ENCODE data around the gene CNTRL. TPM values are rescaled to one million over a fixed set of nuclear protein-coding genes. Genes with fewer than 3 reads are reported as not detected.

Gene CNTRL
- total RNA-seq, 1 donor from 2014 or later = 8.5 TPM

DNA sequence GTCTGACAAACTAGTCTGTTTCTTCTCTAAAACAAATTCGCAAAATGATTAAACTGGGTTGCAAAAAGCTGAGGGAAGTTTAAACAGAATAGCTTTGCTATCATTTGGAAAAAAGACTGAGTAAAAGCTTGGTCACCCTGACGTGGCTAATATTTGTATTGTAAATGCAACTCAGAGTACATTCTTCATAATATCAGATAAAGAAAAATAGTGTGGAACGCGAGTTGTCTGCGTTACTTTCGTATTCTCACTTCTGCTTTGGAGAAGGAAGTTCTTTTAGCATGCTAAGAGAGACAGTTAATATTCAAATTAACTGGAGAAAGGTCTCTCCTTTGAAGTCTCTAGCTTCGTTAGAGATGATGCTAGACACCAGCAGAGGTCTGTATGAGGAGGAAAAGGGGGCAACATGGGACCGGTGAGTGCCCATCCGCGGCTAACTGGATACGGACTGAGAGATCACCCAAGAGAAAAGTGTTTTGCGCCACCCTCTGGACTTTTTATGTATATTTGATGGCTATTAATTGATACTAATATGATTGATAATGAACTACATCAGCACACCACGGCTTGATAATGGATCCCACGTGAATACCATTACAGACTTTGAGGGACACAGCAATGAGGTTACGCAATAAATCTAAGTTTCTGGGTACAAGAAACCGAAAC, 2.9 kb upstream of the CNTRL start:
- H3K36me3 ChIP-seq = no peaks in the 10 kb centered on the region
- peak overlapping the region; percentile 56 to 77 for H3K4me3 ChIP-seq
- H3K27me3 ChIP-seq = no peaks in the 10 kb centered on the region
- peak overlapping the region; percentile 94 to 98 for H3K27ac ChIP-seq
- DNase-seq (ENCODE audit: low spot score in 2 of 2) = no peak
- peaks cover 0 to 18% of the 10 kb centered on the region in 2 donors for H3K4me1 ChIP-seq
- TF ChIP-seq, protein P1, sequence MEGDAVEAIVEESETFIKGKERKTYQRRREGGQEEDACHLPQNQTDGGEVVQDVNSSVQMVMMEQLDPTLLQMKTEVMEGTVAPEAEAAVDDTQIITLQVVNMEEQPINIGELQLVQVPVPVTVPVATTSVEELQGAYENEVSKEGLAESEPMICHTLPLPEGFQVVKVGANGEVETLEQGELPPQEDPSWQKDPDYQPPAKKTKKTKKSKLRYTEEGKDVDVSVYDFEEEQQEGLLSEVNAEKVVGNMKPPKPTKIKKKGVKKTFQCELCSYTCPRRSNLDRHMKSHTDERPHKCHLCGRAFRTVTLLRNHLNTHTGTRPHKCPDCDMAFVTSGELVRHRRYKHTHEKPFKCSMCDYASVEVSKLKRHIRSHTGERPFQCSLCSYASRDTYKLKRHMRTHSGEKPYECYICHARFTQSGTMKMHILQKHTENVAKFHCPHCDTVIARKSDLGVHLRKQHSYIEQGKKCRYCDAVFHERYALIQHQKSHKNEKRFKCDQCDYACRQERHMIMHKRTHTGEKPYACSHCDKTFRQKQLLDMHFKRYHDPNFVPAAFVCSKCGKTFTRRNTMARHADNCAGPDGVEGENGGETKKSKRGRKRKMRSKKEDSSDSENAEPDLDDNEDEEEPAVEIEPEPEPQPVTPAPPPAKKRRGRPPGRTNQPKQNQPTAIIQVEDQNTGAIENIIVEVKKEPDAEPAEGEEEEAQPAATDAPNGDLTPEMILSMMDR (IDR thresholded peaks at IDR 0.05) = peak in 2 of 3 experiments; percentile 16 to 50
- H3K9me3 ChIP-seq = no peaks in the 10 kb centered on the region
- intact Hi-C loops (cut with DNase I) = loop anchor here (10.0 kb wide), 1 partner anchor 203 kb away; no protein-coding TSS in a partner anchor

DNA sequence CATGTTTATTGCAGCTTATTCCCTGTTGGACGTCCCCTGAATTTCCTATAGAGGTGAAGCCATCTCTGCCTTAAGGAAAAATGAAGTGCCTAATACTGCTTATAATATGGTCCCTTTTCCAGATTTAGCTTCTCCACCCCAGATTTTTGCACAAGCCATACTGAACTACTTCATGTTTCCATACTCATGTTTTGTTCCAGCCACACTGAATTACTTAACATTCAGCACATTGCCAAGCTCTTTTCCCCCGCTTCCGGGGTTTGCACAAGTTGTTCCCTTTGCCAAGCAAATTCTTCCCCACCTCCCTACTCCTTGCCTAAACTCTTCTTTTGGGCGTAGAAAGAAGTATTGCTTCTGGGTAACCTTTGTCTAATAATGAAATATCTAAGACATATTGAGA, 1.7 kb upstream of the CNTRL start:
- Histone ChIP-seq H3K4me1 (peaks cover 0 to 18% of the 10 kb centered on the region in 2 donors), H3K36me3 (no peaks in the 10 kb centered on the region), H3K27ac (peak overlapping the region; percentile 94 to 98), H3K9me3 (no peaks in the 10 kb centered on the region), H3K4me3 (peak overlapping the region; percentile 56 to 77), H3K27me3 (no peaks in the 10 kb centered on the region)
- peak in 1 of 2 donors; percentile 85 for DNase-seq (ENCODE audit: low spot score in 2 of 2)
- intact Hi-C loops (cut with DNase I) = loop anchor here (10.0 kb wide), 1 partner anchor 202 kb away; no protein-coding TSS in a partner anchor
- TF ChIP-seq, protein P1 (IDR thresholded peaks at IDR 0.05) = no peak

DNA sequence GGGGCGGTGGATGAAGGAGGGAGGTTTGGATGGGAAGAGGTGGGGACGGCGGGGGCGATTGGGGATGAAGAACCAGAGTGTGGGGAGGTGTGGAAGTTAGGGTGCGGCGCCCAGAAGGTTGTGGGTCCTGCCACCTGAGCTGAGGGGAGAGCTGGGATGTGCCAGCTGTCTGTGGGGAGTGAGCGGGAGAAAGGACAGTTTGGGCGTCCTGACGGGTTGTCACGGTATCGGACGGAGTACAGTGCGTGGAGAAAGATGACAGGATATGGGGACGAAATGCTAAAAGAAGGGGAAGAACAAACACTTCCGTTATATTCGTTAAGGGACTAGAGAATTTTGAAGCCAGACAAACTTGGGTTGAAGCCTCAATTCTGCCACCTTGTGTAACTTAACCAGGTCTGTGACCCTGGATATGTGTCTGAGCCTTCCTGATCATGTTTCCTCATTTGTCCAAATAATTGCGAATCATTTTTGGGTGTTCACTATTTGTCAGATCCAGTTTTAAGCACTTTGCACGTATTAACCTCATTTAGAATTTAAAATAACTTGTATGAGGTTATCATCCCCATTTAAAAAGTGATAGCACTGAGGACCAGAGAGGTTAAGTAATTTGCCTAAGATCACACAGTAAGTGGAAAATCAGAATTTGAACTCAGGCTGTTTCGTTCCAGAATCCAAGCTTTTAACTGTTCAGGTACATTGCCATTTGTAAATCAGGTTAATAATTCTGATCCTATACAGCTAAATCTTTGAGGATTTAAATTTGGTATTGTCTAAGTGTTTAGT, 689 bp downstream of the CNTRL start:
- TF ChIP-seq, protein P1 (IDR thresholded peaks at IDR 0.05) = no peak
- Histone ChIP-seq H3K4me1 (peaks cover 0 to 18% of the 10 kb centered on the region in 2 donors), H3K4me3 (peak overlapping the region; percentile 77), H3K27me3 (no peaks in the 10 kb centered on the region), H3K36me3 (no peaks in the 10 kb centered on the region), H3K27ac (peak overlapping the region; percentile 94 to 98), H3K9me3 (no peaks in the 10 kb centered on the region)
- no peak for DNase-seq (ENCODE audit: low spot score in 2 of 2)
- intact Hi-C loops (cut with DNase I) = loop anchor here (2.0 to 10.0 kb wide), 4 partner anchors 45 to 233 kb away; partner anchors contain the start of gene PSMD5

DNA sequence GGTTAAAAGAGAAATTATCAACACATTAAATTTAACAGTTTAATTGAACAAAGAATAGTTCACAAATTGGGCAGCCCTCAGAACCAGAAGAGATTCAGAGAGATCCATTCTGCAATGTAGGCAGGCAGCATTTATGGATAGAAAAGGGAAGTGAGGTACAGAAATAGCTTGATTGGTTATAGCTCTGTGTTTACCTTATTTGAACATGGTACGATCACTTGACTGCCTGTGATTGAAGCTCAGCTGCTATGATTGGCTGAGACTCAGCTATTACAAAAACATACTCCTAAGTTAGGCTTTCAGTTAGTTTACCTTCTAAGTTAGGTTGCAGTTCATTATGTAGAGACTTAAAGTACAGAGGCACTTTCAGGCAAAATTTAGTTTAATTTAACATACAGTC, 7.3 kb downstream of the CNTRL start:
- TF ChIP-seq, protein P1 (IDR thresholded peaks at IDR 0.05) = no peak
- H3K27ac ChIP-seq = no peak overlapping the region
- H3K4me3 ChIP-seq = no peak overlapping the region
- H3K4me1 ChIP-seq = no peaks in the 10 kb centered on the region
- H3K27me3 ChIP-seq = no peaks in the 10 kb centered on the region
- no peak for DNase-seq (ENCODE audit: low spot score in 2 of 2)
- peaks cover 3 to 26% of the 10 kb centered on the region in 2 donors for H3K36me3 ChIP-seq
- intact Hi-C loops (cut with DNase I) = no loop called here
- no peaks in the 10 kb centered on the region for H3K9me3 ChIP-seq

DNA sequence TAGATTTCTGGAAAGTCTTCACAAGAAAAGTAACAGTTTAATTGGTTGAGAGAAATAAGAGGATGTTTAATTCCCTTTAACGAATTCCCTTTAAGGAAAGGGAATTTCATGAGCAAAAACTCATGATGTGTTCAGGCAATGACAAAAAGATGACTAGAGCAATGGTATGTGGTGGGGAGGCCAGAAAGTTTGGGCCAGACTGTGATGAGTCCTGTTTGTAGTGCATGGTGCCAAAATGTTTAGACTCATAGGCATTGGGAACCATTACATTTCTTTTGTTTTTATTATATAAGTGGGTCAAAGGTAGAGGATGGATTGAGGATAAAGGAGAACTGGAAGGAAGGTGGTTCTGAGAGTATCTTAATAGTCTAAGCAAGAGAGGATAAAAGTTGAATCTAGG, 10.9 kb downstream of the CNTRL start:
- TF ChIP-seq, protein P1 (IDR thresholded peaks at IDR 0.05) = no peak
- Histone ChIP-seq H3K9me3 (no peaks in the 10 kb centered on the region), H3K27me3 (no peaks in the 10 kb centered on the region), H3K36me3 (peaks cover 3 to 39% of the 10 kb centered on the region in 2 donors), H3K4me1 (no peaks in the 10 kb centered on the region), H3K4me3 (no peak overlapping the region), H3K27ac (no peak overlapping the region)
- intact Hi-C loops (cut with DNase I) = no loop called here
- DNase-seq (ENCODE audit: low spot score in 2 of 2) = no peak

All from ascending aorta (tissue), 2 donors.